HEK293 (cell line): Measurements from ENCODE around the gene CC2D2B.

Experiments
- CTCF ChIA-PET: fragments of 350-600 bp; formaldehyde crosslinking; extraction: SDS; loops from one replicate; lab custom pipeline; 2021; ENCODE audit warnings: antibody characterized with exemption; lab: Yijun Ruan, JAX
- POLR2A ChIA-PET: fragments of 300-600 bp; formaldehyde crosslinking; extraction: SDS; loops from one replicate; lab custom pipeline; 2020; ENCODE audit warnings: antibody characterized with exemption, inconsistent platforms; lab: Yijun Ruan, JAX
- H3K27ac ChIP-seq: fragments of 200-500 bp; sonication (Bioruptor generic); 2 replicates; pipeline ENCODE4 v1.5.1; 2014; ENCODE audit warnings: low read depth, low read length, control low read depth, inconsistent platforms; ENCODE audit errors: extremely low read depth
- H3K36me3 ChIP-seq, 2 experiments: fragments of 200-500 bp in 1 of 2; sonication (Bioruptor generic) in 1 of 2; 1 replicate in 1 of 2; 2 replicates in 1 of 2; pipeline ENCODE4 v1.5.1; 2014 to 2017; ENCODE audit warnings: inconsistent platforms in 2 of 2, low read length in 2 of 2; ENCODE audit not compliant: control insufficient read depth in 2 of 2, insufficient read depth in 1 of 2
- H3K4me1 ChIP-seq: fragments of 200-500 bp; sonication (Bioruptor generic); 2 replicates; pipeline ENCODE4 v1.5.1; 2014; ENCODE audit warnings: mild to moderate bottlenecking, low read length, inconsistent platforms; ENCODE audit not compliant: control insufficient read depth, insufficient read depth
- H3K4me3 ChIP-seq: 2 replicates; pipeline ENCODE4 v1.5.1; 2011; ENCODE audit warnings: low read depth, mild to moderate bottlenecking, control low read depth, low read length, moderate library complexity
- H3K9me3 ChIP-seq: fragments of 200-500 bp; sonication (Bioruptor generic); 2 replicates; pipeline ENCODE4 v1.5.1; 2014; ENCODE audit warnings: low read depth, low read length, inconsistent platforms; ENCODE audit not compliant: control insufficient read depth, insufficient read depth
- FEZF1 ChIP-seq: fragments of 450-650 bp; formaldehyde crosslinking; IDR thresholded peaks from 2 replicates; pipeline ENCODE4 v1.5.1; 2016; ENCODE audit warnings: missing biosample characterization, missing genetic modification characterization
- GLI2 ChIP-seq: fragments of 450-650 bp; formaldehyde crosslinking; IDR thresholded peaks from 2 replicates; pipeline ENCODE4; 2017; ENCODE audit warnings: missing biosample characterization, missing genetic modification characterization, low read depth, borderline replicate concordance
- MEIS1 ChIP-seq: sonication (generic); formaldehyde crosslinking; IDR thresholded peaks from 2 replicates; pipeline ENCODE4 v1.8.1; 2022; ENCODE audit warnings: missing genetic modification reagents, mild to moderate bottlenecking, borderline replicate concordance
- TCF7L2 ChIP-seq: IDR thresholded peaks from 2 replicates; pipeline ENCODE4 v1.6.1; 2011; ENCODE audit warnings: low read depth, mild to moderate bottlenecking, inconsistent platforms, low read length, moderate library complexity, borderline replicate concordance
- ZBTB17 ChIP-seq: fragments of 450-650 bp; formaldehyde crosslinking; IDR thresholded peaks from 2 replicates; pipeline ENCODE4 v1.5.1; 2016; ENCODE audit warnings: missing biosample characterization, missing genetic modification characterization
- ZBTB20 ChIP-seq: fragments of 450-650 bp; formaldehyde crosslinking; IDR thresholded peaks from 2 replicates; pipeline ENCODE4 v1.5.1; 2016; ENCODE audit warnings: missing biosample characterization, missing genetic modification characterization
- ZBTB7A ChIP-seq: fragments of 450-650 bp; formaldehyde crosslinking; IDR thresholded peaks from 2 replicates; pipeline ENCODE4 v1.5.1; 2016; ENCODE audit warnings: low read depth, missing biosample characterization, missing genetic modification characterization
- ZFP69B ChIP-seq: fragments of 450-650 bp; formaldehyde crosslinking; IDR thresholded peaks from 2 replicates; pipeline ENCODE4 v1.5.1; 2016; ENCODE audit warnings: missing biosample characterization, missing genetic modification characterization
- ZNF18 ChIP-seq: fragments of 450-650 bp; formaldehyde crosslinking; IDR thresholded peaks from 2 replicates; pipeline ENCODE4 v1.5.1; 2016; ENCODE audit warnings: missing biosample characterization, missing genetic modification characterization
- ZNF211 ChIP-seq: fragments of 450-650 bp; formaldehyde crosslinking; IDR thresholded peaks from 2 replicates; pipeline ENCODE4 v1.5.1; 2016; ENCODE audit warnings: low read depth, missing biosample characterization, missing genetic modification characterization
- ZNF274 ChIP-seq, 2 experiments: fragments of 200-500 bp in 1 of 2; fragments of 450-650 bp in 1 of 2; sonication (Bioruptor generic) in 1 of 2; formaldehyde crosslinking in 1 of 2; IDR thresholded peaks; 2 replicates each; pipeline versions ENCODE4 v1.5.1 to v1.6.1; 2014 to 2016; ENCODE audit warnings: borderline replicate concordance in 1 of 2, inconsistent platforms in 1 of 2, low read length in 1 of 2, missing biosample characterization in 1 of 2, missing genetic modification characterization in 1 of 2
- ZNF280C ChIP-seq: fragments of 450-650 bp; formaldehyde crosslinking; IDR thresholded peaks from 2 replicates; pipeline ENCODE4 v1.5.1; 2016; ENCODE audit warnings: missing biosample characterization, missing genetic modification characterization
- ZNF354C ChIP-seq: fragments of 450-650 bp; formaldehyde crosslinking; IDR thresholded peaks from 2 replicates; pipeline ENCODE4 v1.5.1; 2016; ENCODE audit warnings: missing biosample characterization, missing genetic modification characterization, low read depth, borderline replicate concordance
- ZNF404 ChIP-seq: fragments of 450-650 bp; formaldehyde crosslinking; IDR thresholded peaks from 2 replicates; pipeline ENCODE4 v1.5.1; 2017; ENCODE audit warnings: missing biosample characterization, missing genetic modification characterization
- ZNF48 ChIP-seq: fragments of 450-650 bp; formaldehyde crosslinking; IDR thresholded peaks from 2 replicates; pipeline ENCODE4 v1.5.1; 2016; ENCODE audit warnings: missing biosample characterization, missing genetic modification characterization
- ZNF596 ChIP-seq: fragments of 450-650 bp; IDR thresholded peaks from 2 replicates; pipeline ENCODE4 v1.5.0; 2018; ENCODE audit warnings: missing biosample characterization, mild to moderate bottlenecking, missing genetic modification characterization, moderate library complexity
- ZNF704 ChIP-seq: fragments of 450-650 bp; formaldehyde crosslinking; IDR thresholded peaks from 2 replicates; pipeline ENCODE4 v1.5.1; 2016; ENCODE audit warnings: missing biosample characterization, missing genetic modification characterization
- ZNF837 ChIP-seq: fragments of 450-650 bp; formaldehyde crosslinking; IDR thresholded peaks from 2 replicates; pipeline ENCODE4 v1.5.1; 2016; ENCODE audit warnings: missing biosample characterization, missing genetic modification characterization
- TF ChIP-seq, protein P1 (sequence below): fragments of 450-650 bp; IDR thresholded peaks from 2 replicates; pipeline ENCODE4 v1.5.1; 2018; ENCODE audit warnings: missing biosample characterization, mild to moderate bottlenecking, missing genetic modification characterization

CC2D2B gene

GRCh38 chr10:95872158-95872711 is 35.5 kb upstream of the CC2D2B start:
- Histone ChIP-seq H3K4me1 (no peaks in the 10 kb centered on the region), H3K9me3 (no peaks in the 10 kb centered on the region), H3K27ac (no peak overlapping the region), H3K4me3 (no peak overlapping the region), H3K36me3 (peaks cover 0 to 34% of the 10 kb centered on the region in 2 experiments; a peak in 2 of 3 replicates)
- no peak for TF ChIP-seq ZBTB20 (tag by site-specific recombination)
- TF ChIP-seq ZNF18 (tag by site-specific recombination), result no peak
- no peak for TF ChIP-seq GLI2
- CTCF ChIA-PET, result interaction anchor here (0.6 to 1.1 kb wide), 2 partner anchors 36 to 179 kb away, joined by 3 to 6 read pairs; partner anchors contain the start of gene TCTN3
- POLR2A ChIA-PET, result no interaction called here

GRCh38 chr10:95873139-95873538 is 34.6 kb upstream of the CC2D2B start:
- peaks cover 0 to 26% of the 10 kb centered on the region in 2 experiments; a peak in 2 of 3 replicates for H3K36me3 ChIP-seq
- no peak overlapping the region for H3K4me3 ChIP-seq
- H3K9me3 ChIP-seq, result no peaks in the 10 kb centered on the region
- CTCF ChIA-PET, result interaction anchor here (0.6 to 1.1 kb wide), 3 partner anchors 26 to 501 kb away, joined by 3 to 6 read pairs (median 4); partner anchors contain the start of gene TCTN3
- no peaks in the 10 kb centered on the region for H3K4me1 ChIP-seq
- TF ChIP-seq ZNF280C (tag by site-specific recombination), result no peak
- TF ChIP-seq ZNF48 (tag by site-specific recombination), result no peak
- TF ChIP-seq ZBTB17 (tag by site-specific recombination), result no peak
- POLR2A ChIA-PET, result no interaction called here
- no peak overlapping the region for H3K27ac ChIP-seq

DNA sequence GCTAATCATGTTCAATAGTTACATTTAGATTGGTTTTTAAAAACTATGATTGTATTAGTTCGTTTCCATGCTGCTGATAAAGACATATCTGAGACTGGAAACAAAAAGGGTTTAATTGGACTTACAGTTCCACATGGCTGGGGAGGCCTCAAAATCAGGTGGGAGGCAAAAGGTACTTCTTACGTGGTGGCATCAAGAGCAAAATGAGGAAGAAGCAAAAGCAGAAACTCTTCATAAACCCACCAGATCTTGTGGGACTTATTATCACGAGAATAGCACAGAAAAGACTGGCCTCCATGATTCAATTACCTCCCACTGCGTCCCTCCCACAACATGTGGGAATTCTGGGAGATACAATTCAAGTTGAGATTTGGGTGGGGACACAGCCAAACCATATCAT is 34.1 kb upstream of the CC2D2B start:
- no peak overlapping the region for H3K27ac ChIP-seq
- CTCF ChIA-PET, result interaction anchor here (0.6 kb wide), 1 partner anchor 26 kb away, joined by 4 read pairs; no protein-coding TSS in a partner anchor
- TF ChIP-seq, protein P1, sequence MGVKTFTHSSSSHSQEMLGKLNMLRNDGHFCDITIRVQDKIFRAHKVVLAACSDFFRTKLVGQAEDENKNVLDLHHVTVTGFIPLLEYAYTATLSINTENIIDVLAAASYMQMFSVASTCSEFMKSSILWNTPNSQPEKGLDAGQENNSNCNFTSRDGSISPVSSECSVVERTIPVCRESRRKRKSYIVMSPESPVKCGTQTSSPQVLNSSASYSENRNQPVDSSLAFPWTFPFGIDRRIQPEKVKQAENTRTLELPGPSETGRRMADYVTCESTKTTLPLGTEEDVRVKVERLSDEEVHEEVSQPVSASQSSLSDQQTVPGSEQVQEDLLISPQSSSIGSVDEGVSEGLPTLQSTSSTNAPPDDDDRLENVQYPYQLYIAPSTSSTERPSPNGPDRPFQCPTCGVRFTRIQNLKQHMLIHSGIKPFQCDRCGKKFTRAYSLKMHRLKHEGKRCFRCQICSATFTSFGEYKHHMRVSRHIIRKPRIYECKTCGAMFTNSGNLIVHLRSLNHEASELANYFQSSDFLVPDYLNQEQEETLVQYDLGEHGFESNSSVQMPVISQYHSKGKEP (tag by site-specific recombination), result no peak
- TF ChIP-seq ZBTB7A (tag by site-specific recombination) (no peak), ZNF404 (tag by site-specific recombination) (no peak), ZNF704 (tag by site-specific recombination) (no peak), TCF7L2 (no peak), ZNF596 (no peak), FEZF1 (tag by site-specific recombination) (no peak), ZFP69B (tag by site-specific recombination) (no peak), MEIS1 (CRISPR knock-in tag) (no peak), ZNF837 (tag by site-specific recombination) (no peak), ZNF274 (IDR thresholded peaks at IDR 0.05; ENCODE audit: low read length) (no peak), ZNF274 (tag by site-specific recombination; IDR thresholded peaks at IDR 0.05; ENCODE audit: borderline replicate concordance) (no peak), ZNF211 (tag by site-specific recombination) (no peak), ZNF354C (tag by site-specific recombination) (no peak)
- peaks cover 0 to 26% of the 10 kb centered on the region in 2 experiments; a peak in 2 of 3 replicates for H3K36me3 ChIP-seq
- H3K4me1 ChIP-seq, result no peaks in the 10 kb centered on the region
- POLR2A ChIA-PET, result no interaction called here
- H3K4me3 ChIP-seq, result no peak overlapping the region
- H3K9me3 ChIP-seq, result no peaks in the 10 kb centered on the region
